Measurements from ENCODE around the gene INPP5D. TPM values are rescaled to one million over a fixed set of nuclear protein-coding genes. Genes with fewer than 3 reads are reported as not detected.

Gene INPP5D
- total and polyA plus RNA-seq, 2 of the 13 experiments (the other 11 are each of a cell fraction or from before 2014, with no cell fraction given) = 16.7 to 18.0 TPM

GRCh38 chr2:233079953-233080835 is 20.1 kb downstream of the INPP5D start:
- Histone ChIP-seq H3K27me3 (ENCODE audit: control insufficient read depth in 1 of 2, insufficient read depth in 2 of 2, low read length in 2 of 2) (no peaks in the 10 kb centered on the region), H3K27ac (ENCODE audit: extremely low read length, insufficient read depth, low read length) (no peak overlapping the region), H3K36me3 (replicated peaks in 1 of 2; ENCODE audit: control insufficient read depth in 1 of 2, insufficient read depth in 2 of 2, low read length in 2 of 2) (peaks cover 1 to 18% of the 10 kb centered on the region in 2 experiments; a peak in 2 of 5 replicates), H3K9me3 (ENCODE audit: low read length) (no peaks in the 10 kb centered on the region), H4K20me1 (ENCODE audit: insufficient read depth, low read length) (no peaks in the 10 kb centered on the region), H3K4me3 (replicated peaks in 1 of 3; ENCODE audit: insufficient read depth in 1 of 3, low read depth in 2 of 3, low read length in 3 of 3) (no peak overlapping the region), H3K79me2 (ENCODE audit: insufficient read depth, low read length) (no peaks in the 10 kb centered on the region), H3K9ac (ENCODE audit: insufficient read depth, low read depth, low read length) (no peak overlapping the region), H2AFZ (ENCODE audit: low read length) (no peak overlapping the region), H3K4me2 (ENCODE audit: low read depth, low read length) (no peak overlapping the region), H3K4me1 (ENCODE audit: insufficient read depth, low read length) (peaks cover 31% of the 10 kb centered on the region)
- no peak for DNase-seq (ENCODE audit: low spot score)
- BruUV-seq (replicated peaks) = no TSS peak
- CTCF ChIA-PET (ENCODE audit: low intra/inter-chr PET ratio, low total read pairs) = no interaction called here
- WGBS (ENCODE audit: low lambda C conversion rate) = 94% methylated on average over 20 of the region's 20 CpGs
- POLR2A ChIA-PET = no interaction called here
- ATAC-seq = no peak
- intact Hi-C loops (cut with micrococcal nuclease; ENCODE audit: unreplicated experiment) (no loop called here), in situ Hi-C loops (cut with HindIII; ENCODE audit: extremely low pct_ligation_motif_present, low pct_unique_long_range_greater_than_20kb) (no loop called here)
- FAIRE-seq = no peak
- TF ChIP-seq, protein P1, sequence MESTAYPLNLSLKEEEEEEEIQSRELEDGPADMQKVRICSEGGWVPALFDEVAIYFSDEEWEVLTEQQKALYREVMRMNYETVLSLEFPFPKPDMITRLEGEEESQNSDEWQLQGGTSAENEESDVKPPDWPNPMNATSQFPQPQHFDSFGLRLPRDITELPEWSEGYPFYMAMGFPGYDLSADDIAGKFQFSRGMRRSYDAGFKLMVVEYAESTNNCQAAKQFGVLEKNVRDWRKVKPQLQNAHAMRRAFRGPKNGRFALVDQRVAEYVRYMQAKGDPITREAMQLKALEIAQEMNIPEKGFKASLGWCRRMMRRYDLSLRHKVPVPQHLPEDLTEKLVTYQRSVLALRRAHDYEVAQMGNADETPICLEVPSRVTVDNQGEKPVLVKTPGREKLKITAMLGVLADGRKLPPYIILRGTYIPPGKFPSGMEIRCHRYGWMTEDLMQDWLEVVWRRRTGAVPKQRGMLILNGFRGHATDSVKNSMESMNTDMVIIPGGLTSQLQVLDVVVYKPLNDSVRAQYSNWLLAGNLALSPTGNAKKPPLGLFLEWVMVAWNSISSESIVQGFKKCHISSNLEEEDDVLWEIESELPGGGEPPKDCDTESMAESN (CRISPR knock-in tag; conservative IDR thresholded peaks at IDR 0.05) = no peak
- TF ChIP-seq, protein P2, sequence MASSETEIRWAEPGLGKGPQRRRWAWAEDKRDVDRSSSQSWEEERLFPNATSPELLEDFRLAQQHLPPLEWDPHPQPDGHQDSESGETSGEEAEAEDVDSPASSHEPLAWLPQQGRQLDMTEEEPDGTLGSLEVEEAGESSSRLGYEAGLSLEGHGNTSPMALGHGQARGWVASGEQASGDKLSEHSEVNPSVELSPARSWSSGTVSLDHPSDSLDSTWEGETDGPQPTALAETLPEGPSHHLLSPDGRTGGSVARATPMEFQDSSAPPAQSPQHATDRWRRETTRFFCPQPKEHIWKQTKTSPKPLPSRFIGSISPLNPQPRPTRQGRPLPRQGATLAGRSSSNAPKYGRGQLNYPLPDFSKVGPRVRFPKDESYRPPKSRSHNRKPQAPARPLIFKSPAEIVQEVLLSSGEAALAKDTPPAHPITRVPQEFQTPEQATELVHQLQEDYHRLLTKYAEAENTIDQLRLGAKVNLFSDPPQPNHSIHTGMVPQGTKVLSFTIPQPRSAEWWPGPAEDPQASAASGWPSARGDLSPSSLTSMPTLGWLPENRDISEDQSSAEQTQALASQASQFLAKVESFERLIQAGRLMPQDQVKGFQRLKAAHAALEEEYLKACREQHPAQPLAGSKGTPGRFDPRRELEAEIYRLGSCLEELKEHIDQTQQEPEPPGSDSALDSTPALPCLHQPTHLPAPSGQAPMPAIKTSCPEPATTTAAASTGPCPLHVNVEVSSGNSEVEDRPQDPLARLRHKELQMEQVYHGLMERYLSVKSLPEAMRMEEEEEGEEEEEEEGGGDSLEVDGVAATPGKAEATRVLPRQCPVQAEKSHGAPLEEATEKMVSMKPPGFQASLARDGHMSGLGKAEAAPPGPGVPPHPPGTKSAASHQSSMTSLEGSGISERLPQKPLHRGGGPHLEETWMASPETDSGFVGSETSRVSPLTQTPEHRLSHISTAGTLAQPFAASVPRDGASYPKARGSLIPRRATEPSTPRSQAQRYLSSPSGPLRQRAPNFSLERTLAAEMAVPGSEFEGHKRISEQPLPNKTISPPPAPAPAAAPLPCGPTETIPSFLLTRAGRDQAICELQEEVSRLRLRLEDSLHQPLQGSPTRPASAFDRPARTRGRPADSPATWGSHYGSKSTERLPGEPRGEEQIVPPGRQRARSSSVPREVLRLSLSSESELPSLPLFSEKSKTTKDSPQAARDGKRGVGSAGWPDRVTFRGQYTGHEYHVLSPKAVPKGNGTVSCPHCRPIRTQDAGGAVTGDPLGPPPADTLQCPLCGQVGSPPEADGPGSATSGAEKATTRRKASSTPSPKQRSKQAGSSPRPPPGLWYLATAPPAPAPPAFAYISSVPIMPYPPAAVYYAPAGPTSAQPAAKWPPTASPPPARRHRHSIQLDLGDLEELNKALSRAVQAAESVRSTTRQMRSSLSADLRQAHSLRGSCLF (CRISPR knock-in tag; IDR thresholded peaks at IDR 0.05; ENCODE audit: borderline replicate concordance) = no peak
- TF ChIP-seq NR3C1 (CRISPR knock-in tag; IDR thresholded peaks at IDR 0.05) (no peak), MED1 (CRISPR knock-in tag; IDR thresholded peaks at IDR 0.05) (no peak), CBFB (CRISPR knock-in tag; IDR thresholded peaks at IDR 0.05) (no peak), CEBPZ (IDR thresholded peaks at IDR 0.05; ENCODE audit: low read length) (no peak), AGO1 (IDR thresholded peaks at IDR 0.05; ENCODE audit: low read depth, low read length, poor library complexity, severe bottlenecking) (no peak), ZFYVE20 (CRISPR knock-in tag; IDR thresholded peaks at IDR 0.05; ENCODE audit: borderline replicate concordance, low read depth) (no peak), ZNF337 (CRISPR knock-in tag; IDR thresholded peaks at IDR 0.05; ENCODE audit: borderline replicate concordance, low read depth) (no peak), SAP130 (CRISPR knock-in tag; IDR thresholded peaks at IDR 0.05; ENCODE audit: low read depth) (no peak), GMEB2 (CRISPR knock-in tag; IDR thresholded peaks at IDR 0.05; ENCODE audit: low read depth) (no peak)
